Loucy (cell line): ENCODE data around the gene SCFD2.

Source experiments
- EZH2phosphoT487 ChIP-seq: fragments of 200-600 bp; IDR thresholded peaks from 2 replicates; pipeline ENCODE4 v1.6.1; 2018; ENCODE audit warnings: antibody characterized with exemption, mild to moderate bottlenecking, moderate library complexity, borderline replicate concordance
- TF ChIP-seq, protein P1 (sequence below): fragments of 200-600 bp; sonication (generic); conservative IDR thresholded peaks from 2 replicates; pipeline ENCODE4 v1.5.1; 2014; ENCODE audit warnings: mild to moderate bottlenecking, antibody characterized with exemption, low read length

DNA sequence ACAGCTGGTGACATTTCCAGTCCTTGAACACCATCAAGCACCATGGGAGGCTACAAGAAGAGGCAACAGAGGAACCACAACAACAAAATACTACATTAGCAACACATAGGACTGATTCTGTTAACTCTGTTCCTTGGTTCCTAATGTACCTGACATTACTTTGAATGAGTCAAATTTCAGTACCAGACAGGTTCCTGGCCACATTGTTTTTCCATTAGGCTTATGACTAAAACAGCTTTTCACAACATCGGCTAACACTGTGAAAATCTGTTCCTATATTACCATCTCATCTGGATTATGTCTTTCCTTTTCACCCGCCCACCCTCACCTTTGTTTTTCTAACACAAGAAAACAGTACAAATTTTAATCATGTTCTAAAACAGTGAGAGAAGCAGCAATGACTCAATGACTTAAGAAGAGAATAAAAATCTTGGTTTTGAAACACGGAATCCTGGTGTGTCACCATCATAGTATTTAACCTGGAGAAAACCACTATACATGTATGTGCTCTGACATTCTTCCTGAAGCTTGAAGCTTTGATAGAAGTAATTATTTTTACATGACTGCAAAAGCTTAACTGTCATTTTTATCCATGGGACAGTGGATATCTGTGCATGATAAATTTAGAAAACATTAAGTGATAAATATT is 143.9 kb downstream of the SCFD2 start:
- TF ChIP-seq, protein P1, sequence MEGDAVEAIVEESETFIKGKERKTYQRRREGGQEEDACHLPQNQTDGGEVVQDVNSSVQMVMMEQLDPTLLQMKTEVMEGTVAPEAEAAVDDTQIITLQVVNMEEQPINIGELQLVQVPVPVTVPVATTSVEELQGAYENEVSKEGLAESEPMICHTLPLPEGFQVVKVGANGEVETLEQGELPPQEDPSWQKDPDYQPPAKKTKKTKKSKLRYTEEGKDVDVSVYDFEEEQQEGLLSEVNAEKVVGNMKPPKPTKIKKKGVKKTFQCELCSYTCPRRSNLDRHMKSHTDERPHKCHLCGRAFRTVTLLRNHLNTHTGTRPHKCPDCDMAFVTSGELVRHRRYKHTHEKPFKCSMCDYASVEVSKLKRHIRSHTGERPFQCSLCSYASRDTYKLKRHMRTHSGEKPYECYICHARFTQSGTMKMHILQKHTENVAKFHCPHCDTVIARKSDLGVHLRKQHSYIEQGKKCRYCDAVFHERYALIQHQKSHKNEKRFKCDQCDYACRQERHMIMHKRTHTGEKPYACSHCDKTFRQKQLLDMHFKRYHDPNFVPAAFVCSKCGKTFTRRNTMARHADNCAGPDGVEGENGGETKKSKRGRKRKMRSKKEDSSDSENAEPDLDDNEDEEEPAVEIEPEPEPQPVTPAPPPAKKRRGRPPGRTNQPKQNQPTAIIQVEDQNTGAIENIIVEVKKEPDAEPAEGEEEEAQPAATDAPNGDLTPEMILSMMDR, result no peak
- TF ChIP-seq EZH2phosphoT487, result no peak
